Hematopoietic multipotent progenitor cell treated with erythropoietin and hydrocortisone succinate and interleukin-3 and kit ligand, for 6 days (in vitro differentiated cells): ENCODE measurements around the gene SNAP47.

Source experiments
- DNase-seq: peaks from one replicate; pipeline ENCODE4 v3.0.0-alpha.2; 2015

Gene SNAP47

DNA sequence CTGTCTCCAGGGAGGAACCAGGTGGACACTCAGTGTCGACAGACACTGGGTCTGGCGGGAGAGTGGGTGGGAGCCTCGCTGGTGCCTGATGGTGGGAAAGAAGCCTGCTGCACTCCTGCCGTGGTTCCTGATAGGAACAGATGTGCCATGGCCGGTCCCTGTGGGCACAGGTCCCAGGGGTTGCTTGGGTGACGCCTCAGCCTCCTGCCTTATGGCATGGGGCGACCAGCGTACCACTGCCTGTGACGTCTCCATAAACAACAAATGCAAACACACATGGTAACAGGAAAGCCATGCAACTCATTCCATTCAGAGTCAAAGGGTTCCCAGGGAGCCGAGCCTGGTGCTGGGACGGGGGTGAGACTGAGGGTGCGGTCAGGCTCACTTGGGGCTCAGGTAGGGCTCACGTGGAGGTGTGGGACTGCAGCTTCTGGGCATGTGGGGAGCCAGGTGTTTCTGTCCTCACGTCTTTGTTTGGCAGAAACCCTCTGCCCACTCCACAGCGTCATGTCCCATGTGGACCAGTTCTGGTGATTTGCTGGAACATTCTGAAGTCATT lies 34.8 kb downstream of the SNAP47 start:
- DNase-seq = no peak

DNA sequence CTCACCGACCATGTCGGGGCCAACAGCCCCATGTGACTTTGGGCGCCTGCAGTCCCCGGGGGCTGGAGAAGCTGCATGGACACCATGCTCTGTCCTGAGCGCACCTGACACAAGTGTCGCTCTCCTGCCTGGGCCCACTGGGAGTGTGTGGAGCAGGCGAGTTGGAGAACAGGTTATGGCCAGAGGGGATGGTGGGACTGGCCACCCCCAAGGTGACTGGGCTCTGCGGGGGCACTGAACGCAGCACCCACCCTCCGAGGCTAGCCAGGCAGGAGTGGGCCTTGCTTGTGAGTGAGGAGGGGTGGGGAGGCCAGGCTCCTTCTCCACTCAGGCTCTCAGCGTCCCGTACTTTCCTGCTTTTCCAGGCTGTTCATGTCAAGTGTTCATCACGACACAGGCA lies 35.6 kb downstream of the SNAP47 start:
- no peak for DNase-seq

DNA sequence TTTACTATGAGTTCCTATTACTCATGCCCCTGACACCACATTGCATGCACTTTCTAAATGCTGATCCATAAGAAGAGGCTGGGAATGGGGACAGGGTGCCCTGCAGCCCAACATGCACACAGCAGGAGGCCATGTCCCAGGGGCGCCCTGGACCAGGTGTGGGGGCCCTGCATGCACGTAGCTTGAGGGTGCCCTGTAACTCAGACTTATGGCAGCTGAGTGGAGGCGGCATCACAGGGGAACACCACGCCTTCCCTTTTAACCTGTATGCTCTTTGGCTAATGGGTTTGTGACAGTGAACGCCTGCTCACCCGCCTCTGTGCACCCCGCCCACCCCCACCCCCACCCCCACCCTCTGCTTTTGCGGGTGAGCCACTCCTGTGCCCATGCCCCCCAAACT lies 36.1 kb downstream of the SNAP47 start:
- DNase-seq = no peak

- no peak for DNase-seq
Observed at GRCh38 chr1:227771771-227772170, 36.5 kb downstream of the SNAP47 start.

- no peak for DNase-seq
Observed at GRCh38 chr1:227773558-227773957, 38.3 kb downstream of the SNAP47 start.

- DNase-seq = no peak
Observed at GRCh38 chr1:227774051-227774731, 39.0 kb downstream of the SNAP47 start.

DNA sequence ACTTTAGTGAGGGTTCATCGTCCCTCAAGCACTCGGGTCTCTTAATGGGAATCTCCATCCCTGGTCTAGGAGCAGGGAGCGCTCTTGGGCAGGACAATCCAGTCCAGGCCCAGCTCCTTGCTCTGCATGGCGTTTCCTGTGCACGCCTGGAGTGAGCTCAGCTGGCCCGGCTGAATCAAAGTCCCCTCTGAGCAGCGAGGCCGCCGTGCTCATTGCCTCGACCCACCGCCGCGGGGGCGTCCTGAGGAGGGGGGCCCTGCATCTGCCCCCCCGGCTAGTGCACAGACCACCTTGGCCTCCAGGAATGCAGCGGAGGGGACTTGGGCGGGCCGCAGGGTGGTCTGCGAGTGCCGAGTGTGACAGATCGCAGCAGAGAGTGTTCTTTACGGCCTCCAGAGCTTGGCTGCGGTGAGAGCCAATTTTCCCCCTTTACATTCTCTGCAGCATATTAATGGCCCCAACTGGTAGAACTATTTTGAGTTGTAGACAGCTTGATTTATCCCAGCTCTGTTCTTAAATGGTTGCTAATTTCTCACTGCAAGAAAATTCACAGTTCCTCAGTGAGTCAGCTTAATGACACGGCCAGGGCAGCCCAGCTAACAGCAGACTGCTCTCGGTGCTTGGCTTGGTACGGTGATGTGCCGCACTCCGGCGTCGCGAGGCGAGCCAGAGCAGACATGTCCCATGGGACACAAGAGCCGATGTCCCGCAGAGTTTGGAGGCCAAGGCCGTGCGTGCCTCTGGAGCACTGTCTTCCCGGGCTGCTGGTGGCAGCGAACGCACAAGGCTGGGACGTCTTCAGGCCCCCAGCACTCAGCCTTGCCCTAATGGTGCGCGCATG lies 39.8 kb downstream of the SNAP47 start:
- no peak for DNase-seq

DNA sequence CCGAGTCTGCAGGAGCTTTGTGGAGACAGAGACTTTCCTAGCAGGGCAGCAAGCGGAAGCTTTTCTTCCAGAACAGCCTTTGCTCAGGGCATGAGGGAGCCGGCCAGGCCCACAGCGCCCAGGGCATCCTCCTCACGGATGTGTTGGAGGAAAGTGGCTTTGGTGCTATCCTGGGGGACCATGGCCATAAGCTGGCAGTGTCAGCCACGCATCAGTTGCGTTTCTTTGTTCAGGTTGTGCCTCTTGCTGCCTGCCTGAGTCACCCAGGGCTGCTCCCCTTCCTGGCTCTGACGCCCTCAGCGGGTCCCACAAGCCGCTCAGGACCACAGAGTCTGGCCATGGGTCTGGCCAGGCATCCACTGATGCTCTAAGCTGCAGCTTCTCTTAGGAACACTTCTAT lies 40.6 kb downstream of the SNAP47 start:
- no peak for DNase-seq

DNA sequence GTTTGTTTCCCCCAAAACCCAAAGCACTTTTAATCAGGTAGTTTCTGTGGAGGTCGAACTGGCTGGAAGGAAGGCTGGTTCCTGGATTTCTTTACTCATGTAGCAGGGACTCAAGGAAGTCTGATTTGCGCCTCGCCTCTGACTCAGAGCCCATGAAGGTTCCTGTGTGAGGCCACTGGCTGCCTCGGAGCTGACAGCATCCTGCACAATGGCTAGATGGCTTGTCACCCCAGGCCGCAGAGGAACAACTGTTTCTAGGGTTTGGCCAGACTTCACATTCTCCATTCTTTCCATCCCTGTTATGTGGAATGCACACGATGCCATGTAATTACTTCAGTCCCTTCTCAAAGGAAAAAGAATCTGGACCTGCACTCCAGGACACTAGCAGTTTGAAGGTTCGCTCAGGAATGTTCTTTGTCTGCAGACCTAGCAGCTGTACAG lies 41.1 kb downstream of the SNAP47 start:
- DNase-seq = no peak

DNA sequence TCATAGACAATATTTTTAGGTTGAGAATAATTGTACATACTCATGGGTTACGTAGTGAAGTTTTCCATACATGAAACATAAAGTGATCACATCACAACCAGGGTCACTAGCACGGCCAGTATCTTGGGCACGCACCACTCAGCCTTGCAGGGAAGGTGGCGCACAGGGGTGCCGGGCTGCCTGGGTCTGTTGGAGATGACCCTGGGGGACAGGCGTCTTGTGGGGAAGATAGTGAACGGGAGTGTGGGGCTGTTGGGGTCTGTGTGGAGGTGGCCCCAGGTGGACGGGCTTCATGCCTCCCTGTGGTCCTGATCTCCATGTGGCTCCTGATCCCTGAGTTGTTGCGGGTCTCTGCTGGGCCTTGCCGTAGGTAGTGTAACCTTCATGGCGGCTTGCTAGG lies 41.9 kb downstream of the SNAP47 start:
- no peak for DNase-seq

DNA sequence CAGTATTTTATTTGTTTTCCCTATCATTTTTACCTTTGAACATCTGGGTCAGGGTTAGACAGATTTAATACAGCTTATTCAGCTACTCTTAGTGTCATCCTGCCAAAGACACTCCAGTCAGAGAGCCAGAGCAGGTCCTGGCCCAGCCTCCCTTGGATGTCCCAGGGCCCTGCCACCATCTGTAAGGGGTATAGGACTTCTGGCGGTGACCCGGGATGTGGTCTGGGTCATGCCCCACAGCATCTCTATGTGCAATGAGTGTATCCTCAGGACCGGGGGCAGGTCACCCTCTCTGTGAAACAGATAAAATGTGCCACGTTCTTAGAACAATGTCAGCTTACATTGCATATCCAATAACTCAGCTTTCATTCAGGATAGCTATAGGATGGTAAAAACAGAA lies 42.4 kb downstream of the SNAP47 start:
- DNase-seq = no peak

GRCh38 chr1:227778401-227778947 lies 43.2 kb downstream of the SNAP47 start:
- DNase-seq = no peak

GRCh38 chr1:227779021-227779441 lies 43.8 kb downstream of the SNAP47 start:
- DNase-seq = no peak

- DNase-seq = no peak
Observed at GRCh38 chr1:227779685-227780084, 44.5 kb downstream of the SNAP47 start.

- no peak for DNase-seq
Observed at GRCh38 chr1:227780101-227781044, 45.1 kb downstream of the SNAP47 start.

GRCh38 chr1:227781314-227781930 lies 46.2 kb downstream of the SNAP47 start:
- DNase-seq = no peak

DNA sequence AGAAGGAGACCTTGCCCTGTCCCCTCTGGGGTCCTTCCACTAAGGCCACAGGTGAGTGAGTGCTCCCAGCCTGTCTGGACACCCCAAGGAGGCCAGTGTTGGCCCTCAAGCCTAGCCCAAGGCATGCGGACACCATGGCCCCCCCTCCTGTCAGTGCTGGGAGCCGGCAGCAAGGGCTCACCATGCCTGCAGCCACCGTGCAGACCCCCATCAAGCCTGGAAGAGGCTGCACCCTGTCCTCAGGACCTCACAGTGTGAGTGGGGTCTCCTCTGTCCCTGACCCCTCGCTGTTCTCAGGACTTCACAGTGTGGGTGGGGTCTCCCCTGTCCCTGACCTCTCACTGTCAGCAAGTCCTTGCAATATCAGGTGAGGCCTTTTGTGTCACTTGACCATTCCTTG lies 47.0 kb downstream of the SNAP47 start:
- no peak for DNase-seq

GRCh38 chr1:227785094-227785804 lies 50.0 kb downstream of the SNAP47 start:
- DNase-seq = no peak

- no peak for DNase-seq
Observed at GRCh38 chr1:227785805-227786671, 50.8 kb downstream of the SNAP47 start.
